NCI-H2081 treated with DMSO at 0.1 percent for 48 hours (cell line): Measurements from ENCODE around the gene CFAP221.

Experiments used
- DNase-seq: peaks from one replicate; lab custom pipeline; 2025; lab: John Stamatoyannopoulos, UW

Gene CFAP221

GRCh38 chr2:119544075-119544938, at the start of gene CFAP221:
Gene CFAP221 (plus strand): TSS chr2:119544449. CDS start chr2:119546132, 1,683 bp downstream.
- no peak for DNase-seq

GRCh38 chr2:119495948-119496347, 48.3 kb upstream of the CFAP221 start:
- DNase-seq: no peak

GRCh38 chr2:119496682-119497081, 47.6 kb upstream of the CFAP221 start:
- DNase-seq: no peak

GRCh38 chr2:119508756-119509155, 35.5 kb upstream of the CFAP221 start:
- no peak for DNase-seq

GRCh38 chr2:119511989-119512388, 32.3 kb upstream of the CFAP221 start:
- no peak for DNase-seq

GRCh38 chr2:119512946-119513345, 31.3 kb upstream of the CFAP221 start:
- DNase-seq: no peak

- DNase-seq: no peak
These were observed 30.4 kb upstream of the CFAP221 start for GRCh38 chr2:119513832-119514231.

- DNase-seq: no peak
These were observed 28.1 kb upstream of the CFAP221 start for GRCh38 chr2:119516121-119516520.

GRCh38 chr2:119517433-119517832, 26.8 kb upstream of the CFAP221 start:
- no peak for DNase-seq

GRCh38 chr2:119518401-119519056, 25.7 kb upstream of the CFAP221 start:
- no peak for DNase-seq

GRCh38 chr2:119519057-119519408, 25.2 kb upstream of the CFAP221 start:
- DNase-seq: no peak

- DNase-seq: no peak
These were observed 23.4 kb upstream of the CFAP221 start for GRCh38 chr2:119520696-119521432.

- no peak for DNase-seq
These were observed 22.7 kb upstream of the CFAP221 start for GRCh38 chr2:119521433-119522050.

GRCh38 chr2:119522671-119523070, 21.6 kb upstream of the CFAP221 start:
- no peak for DNase-seq

- DNase-seq: no peak
These were observed 20.8 kb upstream of the CFAP221 start for GRCh38 chr2:119523383-119523951.

GRCh38 chr2:119523952-119524694, 20.1 kb upstream of the CFAP221 start, which contains the start of gene SCTR:
Gene SCTR (minus strand): TSS chr2:119524483. CDS start chr2:119524226, 257 bp downstream.
- no peak for DNase-seq

GRCh38 chr2:119525614-119526013, 18.6 kb upstream of the CFAP221 start:
- DNase-seq: no peak

- DNase-seq: no peak
These were observed 16.2 kb upstream of the CFAP221 start for GRCh38 chr2:119527999-119528398.

- DNase-seq: no peak
These were observed 13.0 kb upstream of the CFAP221 start for GRCh38 chr2:119531292-119531691.

GRCh38 chr2:119533560-119533959, 10.7 kb upstream of the CFAP221 start:
- DNase-seq: no peak

- DNase-seq: no peak
These were observed 8.0 kb upstream of the CFAP221 start for GRCh38 chr2:119536211-119536610.
